ENCODE results near the gene SIAH3. TPM values are rescaled to one million over a fixed set of nuclear protein-coding genes. Genes with fewer than 3 reads are reported as not detected.
"Not testable (repeated sequence)": the region's sequence is repeated elsewhere in the genome, so short reads cannot be mapped to it uniquely, and the experiment has no call there.

The SIAH3 gene
- total RNA-seq, 1 donor: not detected

GRCh38 chr13:45768656-45769479 lies 82.7 kb downstream of the SIAH3 start:
- Histone ChIP-seq H3K27me3 (ENCODE audit: insufficient read depth, low read length) (peaks cover 25% of the 10 kb centered on the region), H3K4me2 (ENCODE audit: insufficient read depth, low read length) (no peak overlapping the region), H3K4me3 (ENCODE audit: insufficient read depth, low read length) (no peak overlapping the region), H4K20me1 (ENCODE audit: insufficient read depth, low read length) (no peaks in the 10 kb centered on the region), H3K4me1 (ENCODE audit: insufficient read depth, low read length) (peaks cover 10% of the 10 kb centered on the region), H3K9me3 (ENCODE audit: low read depth, low read length) (no peaks in the 10 kb centered on the region), H3K36me3 (ENCODE audit: insufficient read depth, low read length) (no peaks in the 10 kb centered on the region), H2AFZ (ENCODE audit: low read length) (no peak overlapping the region), H3K27ac (ENCODE audit: low read depth, low read length) (no peak overlapping the region), H3K79me2 (ENCODE audit: insufficient read depth, low read length) (no peaks in the 10 kb centered on the region)
- DNase-seq (ENCODE audit: insufficient read length, low spot score, missing footprints): no peak
- TF ChIP-seq CTCF (IDR thresholded peaks at IDR 0.05; ENCODE audit: extremely low read depth, low read depth, low read length): no peak

- Histone ChIP-seq H4K20me1 (ENCODE audit: insufficient read depth, low read length) (no peaks in the 10 kb centered on the region), H3K9me3 (ENCODE audit: low read depth, low read length) (no peaks in the 10 kb centered on the region), H3K4me3 (ENCODE audit: insufficient read depth, low read length) (no peak overlapping the region), H2AFZ (ENCODE audit: low read length) (no peak overlapping the region), H3K36me3 (ENCODE audit: insufficient read depth, low read length) (no peaks in the 10 kb centered on the region), H3K27me3 (ENCODE audit: insufficient read depth, low read length) (peaks cover 28% of the 10 kb centered on the region), H3K4me1 (ENCODE audit: insufficient read depth, low read length) (no peaks in the 10 kb centered on the region), H3K27ac (ENCODE audit: low read depth, low read length) (no peak overlapping the region), H3K4me2 (ENCODE audit: insufficient read depth, low read length) (no peak overlapping the region), H3K79me2 (ENCODE audit: insufficient read depth, low read length) (no peaks in the 10 kb centered on the region)
- no peak for TF ChIP-seq CTCF (IDR thresholded peaks at IDR 0.05; ENCODE audit: extremely low read depth, low read depth, low read length)
- no peak for DNase-seq (ENCODE audit: insufficient read length, low spot score, missing footprints)
These were observed 86.1 kb downstream of the SIAH3 start for GRCh38 chr13:45765464-45765863.

- no peak overlapping the region for H3K4me3 ChIP-seq (ENCODE audit: insufficient read depth, low read length)
These were observed 88.1 kb downstream of the SIAH3 start for GRCh38 chr13:45763419-45763818.

GRCh38 chr13:45757589-45757988 lies 94.0 kb downstream of the SIAH3 start:
- not testable (repeated sequence) for H3K27ac ChIP-seq (ENCODE audit: low read depth, low read length); H4K20me1 ChIP-seq (ENCODE audit: insufficient read depth, low read length); H3K79me2 ChIP-seq (ENCODE audit: insufficient read depth, low read length); DNase-seq (ENCODE audit: insufficient read length, low spot score, missing footprints); H3K9me3 ChIP-seq (ENCODE audit: low read depth, low read length); H3K36me3 ChIP-seq (ENCODE audit: insufficient read depth, low read length); H3K4me2 ChIP-seq (ENCODE audit: insufficient read depth, low read length); H3K4me3 ChIP-seq (ENCODE audit: insufficient read depth, low read length); H3K27me3 ChIP-seq (ENCODE audit: insufficient read depth, low read length); H3K4me1 ChIP-seq (ENCODE audit: insufficient read depth, low read length); H2AFZ ChIP-seq (ENCODE audit: low read length)

More at GRCh38 chr13:45763419-45763818, 88.1 kb downstream of the SIAH3 start:
- no peaks in the 10 kb centered on the region for H3K9me3 ChIP-seq (ENCODE audit: low read depth, low read length)
- H3K27me3 ChIP-seq (ENCODE audit: insufficient read depth, low read length): peaks cover 10% of the 10 kb centered on the region
- no peak overlapping the region for H3K27ac ChIP-seq (ENCODE audit: low read depth, low read length)
- no peak overlapping the region for H3K4me2 ChIP-seq (ENCODE audit: insufficient read depth, low read length)
- DNase-seq (ENCODE audit: insufficient read length, low spot score, missing footprints): no peak
- no peaks in the 10 kb centered on the region for H3K36me3 ChIP-seq (ENCODE audit: insufficient read depth, low read length)
- TF ChIP-seq CTCF (IDR thresholded peaks at IDR 0.05; ENCODE audit: extremely low read depth, low read depth, low read length): no peak
- H4K20me1 ChIP-seq (ENCODE audit: insufficient read depth, low read length): no peaks in the 10 kb centered on the region
- no peaks in the 10 kb centered on the region for H3K4me1 ChIP-seq (ENCODE audit: insufficient read depth, low read length)
- H3K79me2 ChIP-seq (ENCODE audit: insufficient read depth, low read length): no peaks in the 10 kb centered on the region
- H2AFZ ChIP-seq (ENCODE audit: low read length): no peak overlapping the region

GRCh38 chr13:45756498-45756897 lies 95.1 kb downstream of the SIAH3 start:
- not testable (repeated sequence) for H3K4me2 ChIP-seq (ENCODE audit: insufficient read depth, low read length); H3K27ac ChIP-seq (ENCODE audit: low read depth, low read length); DNase-seq (ENCODE audit: insufficient read length, low spot score, missing footprints); H3K79me2 ChIP-seq (ENCODE audit: insufficient read depth, low read length); H3K9me3 ChIP-seq (ENCODE audit: low read depth, low read length); H3K27me3 ChIP-seq (ENCODE audit: insufficient read depth, low read length); H4K20me1 ChIP-seq (ENCODE audit: insufficient read depth, low read length); H2AFZ ChIP-seq (ENCODE audit: low read length); H3K36me3 ChIP-seq (ENCODE audit: insufficient read depth, low read length); H3K4me1 ChIP-seq (ENCODE audit: insufficient read depth, low read length); H3K4me3 ChIP-seq (ENCODE audit: insufficient read depth, low read length)
